Frontal cortex (tissue), 4 donors: ENCODE measurements around the gene BAHCC1. TPM values are rescaled to one million over a fixed set of nuclear protein-coding genes. Genes with fewer than 3 reads are reported as not detected.
"Not testable (repeated sequence)": the region's sequence is repeated elsewhere in the genome, so short reads cannot be mapped to it uniquely, and the experiment has no call there.

Experiments used
- DNase-seq, 2 donors: peaks; one replicate each; pipeline ENCODE4 v3.0.0; 2012; ENCODE audit warnings: low spot score in 2 of 2
- FAIRE-seq: peaks from 2 replicates; lab custom pipeline; 2012; peaks lifted over from hg19 to GRCh38; lab: Jason Lieb, UNC
- total RNA-seq: library from RNA; depleted of rRNA; stranded (reverse); fragments of >200 nt; gene quantifications from one replicate; pipeline ENCODE4 v1.2.3, GENCODE V29; 2014
- donor health status: control.
- donor health status: control.
- donor health status: control.

Gene BAHCC1
- total RNA-seq = 5.7 TPM

DNA sequence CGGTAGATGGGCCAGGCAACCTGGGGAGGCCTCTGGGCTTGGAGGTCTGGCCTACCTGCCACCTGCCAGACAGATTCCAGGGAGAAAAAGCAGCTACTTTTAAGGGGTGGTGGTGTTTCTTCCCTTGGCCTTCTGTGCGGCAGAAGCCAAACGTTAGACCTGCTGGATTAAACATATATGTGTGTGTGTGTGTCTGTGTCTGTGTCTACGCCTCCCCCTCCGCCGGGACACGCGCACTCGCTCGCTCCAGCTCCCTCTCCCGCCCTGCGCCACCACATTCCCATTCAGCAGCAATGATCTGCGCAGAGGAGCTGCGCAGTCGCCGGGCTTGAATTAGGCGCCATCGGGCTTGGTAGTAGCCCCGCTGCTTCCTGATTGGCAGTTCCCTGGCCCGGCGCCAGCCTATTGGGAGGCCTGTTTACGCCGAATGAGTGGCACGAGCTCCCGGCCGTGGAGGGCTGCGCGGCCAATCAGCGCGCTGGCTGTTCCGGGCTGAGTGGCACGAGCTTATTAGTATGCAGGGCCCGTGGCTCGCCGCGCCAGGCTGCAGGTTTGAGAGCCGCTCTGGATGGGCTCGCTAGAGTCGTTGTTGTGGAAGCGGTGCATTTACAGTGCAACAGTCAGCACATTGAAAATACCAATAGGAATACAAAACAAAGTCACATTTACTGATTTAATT, at the start of gene BAHCC1:
Gene BAHCC1, plus strand, starts transcription at position 537 of the 679 bp plus-strand sequence. CDS start 4,283 bp downstream, outside the sequence.
- DNase-seq (peak; percentile 95 to 96), FAIRE-seq (peak; percentile 82)

DNA sequence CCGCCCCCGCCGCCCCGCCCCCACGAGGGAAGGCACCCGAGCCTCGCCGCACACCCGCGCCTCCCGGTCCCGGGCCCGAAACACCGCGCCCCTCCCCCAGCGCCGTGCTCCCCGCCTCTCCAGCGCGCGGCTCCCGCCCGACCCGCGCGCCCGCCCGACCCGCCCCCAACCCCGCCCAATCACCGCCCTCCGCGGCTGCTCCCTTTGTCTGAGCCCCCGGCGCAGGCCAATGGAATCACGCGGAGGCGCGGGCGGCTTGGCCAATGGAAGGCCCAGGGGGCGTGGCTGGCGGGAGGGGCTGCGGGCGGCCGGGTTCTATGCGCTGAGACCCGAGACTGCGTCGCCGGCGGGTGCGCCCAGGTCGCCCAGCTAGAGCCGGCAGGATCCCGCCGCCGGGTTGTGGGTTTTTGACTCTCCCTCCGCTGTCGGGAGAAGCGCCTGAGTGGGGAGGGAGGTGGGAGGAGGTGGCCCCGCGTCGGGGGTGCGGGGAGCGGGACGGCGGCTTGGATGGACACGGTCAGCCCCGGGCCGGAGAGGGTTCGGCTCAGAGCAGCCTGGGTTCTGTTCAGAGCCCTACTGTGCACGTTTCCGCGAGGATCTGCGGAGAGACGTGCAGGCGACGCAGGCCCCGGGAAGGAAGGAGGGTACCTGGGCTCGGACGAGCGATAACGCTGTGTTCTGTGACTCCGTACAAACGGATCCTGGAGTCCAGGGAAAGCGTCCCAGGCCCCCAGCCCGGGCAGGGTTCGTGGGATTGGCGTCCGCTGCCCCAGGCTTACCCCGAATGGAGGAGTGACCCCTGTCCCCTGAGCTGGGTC, 49.0 kb upstream of the BAHCC1 start:
- peak; percentile 99 for DNase-seq
- FAIRE-seq = no peak

DNA sequence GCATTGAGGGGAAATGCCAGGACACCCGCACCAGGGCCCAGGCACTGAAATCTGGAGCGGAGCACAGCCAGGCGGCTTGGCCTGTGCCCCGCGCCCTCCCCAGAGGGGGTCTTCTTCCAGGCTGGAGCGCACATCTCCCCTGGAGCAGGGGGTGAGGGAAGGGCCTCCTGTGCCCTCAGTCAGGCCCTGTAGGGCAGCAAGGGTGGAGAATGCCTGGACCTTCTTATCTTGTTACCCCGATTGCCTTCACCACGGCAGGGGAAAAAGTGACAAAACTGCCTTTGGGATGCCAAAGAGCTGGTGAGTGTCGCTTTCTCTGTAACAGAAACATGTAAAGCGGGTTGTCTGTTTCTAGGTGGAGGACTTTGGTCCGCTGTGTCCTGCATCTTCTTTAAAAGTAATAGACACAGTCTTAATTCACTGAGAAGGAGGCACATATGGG, 48.3 kb upstream of the BAHCC1 start:
- FAIRE-seq (no peak), DNase-seq (no peak)

DNA sequence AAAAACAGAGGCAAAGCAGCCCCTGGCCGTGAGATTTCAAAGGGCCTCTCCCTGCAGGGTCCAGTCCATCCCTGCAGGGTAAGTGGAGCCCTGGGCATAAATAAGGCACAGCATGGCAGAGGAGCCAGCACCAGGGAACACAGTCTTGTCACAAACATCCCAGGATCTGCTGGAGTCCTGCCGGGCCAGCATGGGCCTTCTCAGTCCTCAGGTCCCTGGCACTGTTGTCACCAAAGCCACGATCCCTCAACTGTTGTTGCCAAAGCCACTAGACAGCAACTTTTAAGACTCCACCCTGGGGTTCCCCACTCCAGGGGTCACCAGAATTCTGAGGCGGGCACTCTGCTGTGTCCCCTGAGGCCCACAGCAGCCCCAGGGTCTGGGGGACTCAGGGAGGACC, 47.8 kb upstream of the BAHCC1 start:
- FAIRE-seq = no peak
- DNase-seq = no peak

GRCh38 chr17:81348097-81349055, 46.9 kb upstream of the BAHCC1 start:
- DNase-seq (no peak), FAIRE-seq (no peak)

GRCh38 chr17:81349397-81350319, 45.6 kb upstream of the BAHCC1 start:
- DNase-seq (no peak), FAIRE-seq (no peak)

GRCh38 chr17:81350320-81350890, 44.9 kb upstream of the BAHCC1 start:
- DNase-seq (no peak), FAIRE-seq (no peak)

- not testable (repeated sequence) for FAIRE-seq, DNase-seq
Measured at GRCh38 chr17:81351329-81352052, 43.8 kb upstream of the BAHCC1 start.

- not testable (repeated sequence) for FAIRE-seq, DNase-seq
Measured at GRCh38 chr17:81352056-81352455, 43.2 kb upstream of the BAHCC1 start.

DNA sequence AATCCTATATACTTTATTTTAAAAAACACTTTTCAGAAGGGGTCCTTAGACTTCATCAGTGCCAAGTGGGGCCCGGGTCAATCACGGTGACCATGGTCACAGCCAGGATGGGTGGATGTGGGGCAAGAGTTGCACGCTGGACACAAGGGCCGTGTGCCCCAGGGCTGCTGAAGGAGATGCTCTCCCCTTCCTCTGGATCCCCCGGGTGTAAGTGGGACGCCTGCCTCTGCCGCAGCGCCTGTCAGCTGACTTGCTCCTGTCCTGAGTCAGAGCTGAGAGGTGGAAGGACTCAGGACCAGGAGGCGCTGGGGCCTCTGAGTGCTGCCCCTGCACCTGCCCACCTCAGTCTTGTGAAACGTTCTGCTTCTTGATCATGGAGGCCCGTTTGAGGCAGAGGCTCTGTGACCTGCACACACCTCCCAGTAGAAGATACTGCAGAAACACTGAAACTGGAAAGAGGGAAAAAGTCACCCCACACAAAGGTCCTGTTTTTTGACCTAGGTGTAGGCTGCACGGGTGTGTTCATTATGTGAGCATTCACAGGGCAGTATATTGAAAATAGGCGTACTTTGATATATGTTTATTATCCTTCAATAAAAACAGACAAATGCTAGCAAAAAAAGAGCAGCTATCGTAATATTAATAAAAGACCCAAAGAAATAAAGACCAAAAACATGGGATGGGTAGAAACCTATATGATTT, 40.9 kb upstream of the BAHCC1 start:
- DNase-seq (no peak), FAIRE-seq (no peak)

GRCh38 chr17:81354954-81355347, 40.3 kb upstream of the BAHCC1 start:
- DNase-seq (no peak), FAIRE-seq (no peak)

GRCh38 chr17:81359218-81359617, 36.0 kb upstream of the BAHCC1 start:
- DNase-seq = no peak
- no peak for FAIRE-seq

- not testable (repeated sequence) for FAIRE-seq, DNase-seq
Measured at GRCh38 chr17:81362001-81362400, 33.3 kb upstream of the BAHCC1 start.

DNA sequence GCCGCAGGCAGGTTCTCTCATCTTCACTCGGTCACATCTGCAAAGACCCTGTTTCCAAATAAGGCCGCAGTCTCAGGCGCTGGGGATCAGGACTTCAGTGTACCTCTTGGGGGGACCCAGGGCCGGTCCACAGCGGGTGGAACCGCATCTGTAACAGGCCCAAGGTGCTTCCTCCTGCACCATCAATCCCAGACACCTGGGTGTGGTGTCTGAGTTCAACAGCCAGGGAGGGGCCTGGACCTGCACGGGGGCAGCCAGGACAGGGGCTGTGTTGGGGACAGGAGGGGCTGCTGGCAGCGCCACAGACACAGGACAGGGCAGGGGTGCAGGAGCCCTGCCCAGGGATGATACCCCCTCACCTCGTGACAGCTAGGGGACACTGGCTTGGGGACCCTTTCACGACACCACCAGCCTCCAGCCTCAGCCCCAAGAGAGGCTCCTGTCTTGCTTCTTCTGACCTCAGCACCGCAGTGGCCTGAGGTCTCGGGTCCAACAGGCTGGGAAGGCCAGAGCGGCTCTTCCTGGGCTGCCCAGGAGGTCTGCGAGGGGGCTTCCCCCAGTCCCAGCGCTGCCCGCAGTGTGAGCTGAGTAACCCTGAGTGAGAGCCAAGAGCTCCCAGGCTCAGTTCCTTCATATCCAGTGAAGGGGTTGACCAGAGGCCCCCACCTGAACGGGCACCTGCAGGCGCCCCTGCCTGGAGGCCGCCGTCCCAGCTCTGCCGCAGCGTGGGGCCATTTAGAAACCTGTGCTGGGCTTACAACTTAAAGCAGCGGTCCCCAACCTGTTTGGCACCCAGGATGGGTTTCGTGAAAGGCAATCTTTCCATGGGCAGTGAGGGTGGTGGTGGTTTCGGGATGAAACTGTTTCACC, 30.7 kb upstream of the BAHCC1 start:
- DNase-seq (no peak), FAIRE-seq (no peak)

DNA sequence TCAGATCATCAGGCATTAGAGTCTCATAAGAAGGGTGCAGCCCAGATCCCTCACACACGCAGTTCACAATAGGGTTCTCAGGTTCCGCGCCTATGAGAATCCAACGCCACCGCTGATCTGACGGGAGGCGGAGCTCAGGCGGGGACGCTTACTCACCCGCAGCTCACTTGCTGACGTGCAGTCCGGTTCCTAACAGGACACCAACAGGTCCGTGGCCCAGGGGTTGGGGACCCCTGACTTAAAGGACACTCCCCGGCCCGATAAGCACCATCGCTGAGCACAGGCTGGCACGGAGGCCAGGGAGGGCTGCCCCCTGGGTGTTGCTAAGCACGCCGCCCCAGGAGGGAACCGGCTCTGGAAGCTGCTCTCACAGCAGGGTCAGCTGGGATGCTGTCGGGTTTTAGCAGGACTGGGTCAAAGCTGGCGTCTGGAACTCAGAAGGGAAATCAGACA, 30.1 kb upstream of the BAHCC1 start:
- FAIRE-seq (no peak), DNase-seq (no peak)
